Non-pigmented ciliary epithelial cell (primary cell): Measurements from ENCODE around the gene PUS3.
A peak's percentile ranks its signal among the peaks of the same experiment; 100 is the strongest.

Experiments
- DNase-seq: peaks from one replicate; pipeline ENCODE4 v3.0.0-alpha.2; 2010; ENCODE audit warnings: low read depth

PUS3 gene

DNA sequence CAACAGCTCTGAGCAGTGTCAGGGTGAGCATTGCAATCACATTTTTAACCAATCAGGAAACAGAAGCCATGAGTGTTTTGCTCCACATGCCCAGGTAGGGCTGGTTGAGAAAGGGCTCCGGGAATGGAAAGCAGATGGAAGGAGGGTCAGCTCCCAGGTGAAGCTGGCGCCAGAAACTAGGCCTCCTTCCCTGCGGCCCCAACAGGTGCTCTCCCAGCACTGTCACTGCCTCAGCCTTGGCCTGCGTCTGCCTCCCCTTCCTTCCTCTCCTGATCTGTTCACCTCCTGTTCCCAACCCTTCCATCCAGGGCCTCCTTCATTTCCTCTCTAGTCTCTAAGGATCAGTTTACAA lies 38.2 kb upstream of the PUS3 start:
- DNase-seq = no peak

DNA sequence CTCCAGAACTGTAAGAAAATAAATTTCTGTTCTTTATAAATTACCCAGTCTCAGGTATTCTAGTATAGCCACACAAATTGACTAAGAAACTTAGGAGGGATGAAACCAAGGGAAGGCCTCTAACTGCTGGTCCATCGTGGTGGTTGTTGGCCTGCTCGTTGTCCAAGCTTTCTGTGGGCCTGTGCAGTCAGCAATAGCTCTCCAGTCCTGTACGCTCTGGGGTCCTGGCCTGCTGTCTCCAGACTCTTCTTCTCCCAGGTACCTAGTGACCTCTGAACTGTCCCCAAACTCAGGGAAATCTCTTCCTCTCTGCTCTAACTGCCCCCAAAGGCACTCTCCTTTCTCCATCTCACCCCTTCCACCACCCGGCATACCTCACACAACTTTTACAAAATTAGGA lies 37.1 kb upstream of the PUS3 start:
- DNase-seq = no peak

DNA sequence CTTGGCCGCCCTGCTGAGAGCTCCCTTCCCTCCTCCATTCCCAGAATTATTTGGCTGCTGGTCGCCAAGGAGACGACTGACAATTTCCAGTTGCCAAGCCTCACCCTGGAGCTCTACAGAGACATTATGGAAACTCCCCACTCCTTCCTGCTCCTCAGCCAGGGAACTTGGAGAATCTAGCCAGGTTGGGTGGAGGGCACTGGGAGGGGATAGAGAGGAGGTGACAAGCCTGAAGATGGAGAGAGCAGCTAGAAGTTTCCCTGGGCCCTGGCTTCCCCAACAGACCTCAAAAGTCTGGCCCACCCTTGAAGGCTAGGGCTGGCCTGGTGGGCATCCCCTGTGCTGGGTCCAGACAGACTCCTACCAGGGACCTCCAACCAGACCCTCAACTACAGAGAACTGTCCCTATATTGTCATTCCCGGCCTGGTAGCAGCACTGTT lies 36.1 kb upstream of the PUS3 start:
- no peak for DNase-seq

DNA sequence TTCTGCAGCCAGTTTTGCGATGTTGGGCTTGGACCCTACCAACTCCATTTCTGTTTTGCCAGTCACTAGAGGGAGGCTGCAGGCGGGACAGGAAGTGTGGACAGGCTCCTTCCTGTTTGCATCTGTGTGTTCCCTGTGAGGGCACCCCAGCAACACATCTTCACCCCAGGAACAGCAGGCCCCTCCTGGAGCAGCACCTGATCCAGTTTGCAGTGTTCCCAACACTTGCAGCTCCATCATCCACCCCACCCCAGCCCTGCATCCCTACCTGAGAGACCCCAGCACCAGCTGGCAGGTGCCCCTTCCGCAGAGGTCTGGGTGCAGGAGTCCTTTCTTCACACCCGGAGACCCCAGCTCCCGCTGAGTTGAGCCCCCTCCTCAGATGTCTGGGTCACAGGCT lies 35.4 kb upstream of the PUS3 start:
- DNase-seq = no peak

DNA sequence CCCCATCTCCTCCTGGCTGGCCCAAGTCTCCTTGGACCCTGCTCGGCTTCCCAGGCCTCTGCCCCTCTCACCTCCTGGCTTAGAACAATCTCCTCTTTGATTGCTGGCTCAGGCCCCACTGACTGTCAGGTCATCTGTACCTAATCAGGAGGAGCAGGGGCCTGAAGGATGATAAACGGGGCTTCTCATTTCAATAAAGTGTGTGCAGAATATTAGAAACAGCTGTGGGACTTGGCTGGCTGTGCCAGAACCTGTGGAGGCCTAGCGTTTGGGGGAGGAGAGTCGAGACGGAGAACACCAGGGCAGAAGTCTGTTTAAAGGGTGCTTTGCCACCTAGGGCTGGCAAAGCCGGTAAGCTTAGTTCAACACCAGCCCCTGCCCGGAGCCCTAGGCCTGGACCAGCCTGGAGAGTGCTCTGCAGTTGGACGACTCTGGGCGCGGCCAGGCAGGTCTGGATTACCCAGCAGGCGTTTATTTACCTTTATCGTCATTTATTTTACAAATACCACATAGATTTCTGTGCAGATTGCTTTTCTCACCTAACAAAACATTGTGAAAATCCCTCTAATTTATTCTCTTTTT lies 32.7 kb upstream of the PUS3 start:
- DNase-seq = no peak

DNA sequence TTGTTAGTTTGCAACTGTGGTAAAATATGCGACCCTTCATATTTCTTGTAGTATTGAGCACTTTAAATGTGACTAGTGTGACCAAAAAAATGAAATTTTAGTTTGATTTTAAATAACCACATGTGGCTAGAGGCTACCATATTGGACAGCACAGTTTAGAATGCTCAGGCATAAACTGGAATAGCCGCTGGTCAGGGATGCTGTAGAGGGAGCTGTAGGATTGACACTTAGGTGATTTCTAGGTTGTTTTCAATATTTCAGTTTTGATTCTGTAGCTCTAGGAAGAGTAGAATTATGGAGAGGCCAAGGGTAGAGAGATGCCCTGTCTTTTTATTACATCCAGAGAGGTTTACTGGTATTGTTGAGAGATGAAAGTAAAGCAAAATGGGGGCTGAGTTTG lies 32.0 kb upstream of the PUS3 start:
- DNase-seq = no peak

DNA sequence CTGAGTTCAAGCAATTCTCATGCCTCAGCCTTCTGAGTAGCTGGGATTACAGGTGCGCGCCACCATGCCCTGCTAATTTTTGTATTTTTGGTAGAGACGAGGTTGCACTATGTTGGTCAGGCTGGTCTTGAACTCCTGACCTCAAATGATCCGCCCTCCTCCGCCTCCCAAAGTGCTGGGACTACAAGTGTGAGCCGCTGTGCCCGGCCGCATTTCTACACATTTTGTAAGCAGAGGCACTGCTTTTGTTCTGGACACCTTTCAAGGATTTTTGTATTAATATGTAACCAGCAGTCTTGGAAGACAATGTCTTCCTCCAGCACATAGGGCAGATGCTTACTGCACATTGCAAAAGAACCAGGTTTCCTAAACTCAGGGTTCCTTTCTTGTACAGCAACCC lies 31.5 kb upstream of the PUS3 start:
- DNase-seq = no peak

DNA sequence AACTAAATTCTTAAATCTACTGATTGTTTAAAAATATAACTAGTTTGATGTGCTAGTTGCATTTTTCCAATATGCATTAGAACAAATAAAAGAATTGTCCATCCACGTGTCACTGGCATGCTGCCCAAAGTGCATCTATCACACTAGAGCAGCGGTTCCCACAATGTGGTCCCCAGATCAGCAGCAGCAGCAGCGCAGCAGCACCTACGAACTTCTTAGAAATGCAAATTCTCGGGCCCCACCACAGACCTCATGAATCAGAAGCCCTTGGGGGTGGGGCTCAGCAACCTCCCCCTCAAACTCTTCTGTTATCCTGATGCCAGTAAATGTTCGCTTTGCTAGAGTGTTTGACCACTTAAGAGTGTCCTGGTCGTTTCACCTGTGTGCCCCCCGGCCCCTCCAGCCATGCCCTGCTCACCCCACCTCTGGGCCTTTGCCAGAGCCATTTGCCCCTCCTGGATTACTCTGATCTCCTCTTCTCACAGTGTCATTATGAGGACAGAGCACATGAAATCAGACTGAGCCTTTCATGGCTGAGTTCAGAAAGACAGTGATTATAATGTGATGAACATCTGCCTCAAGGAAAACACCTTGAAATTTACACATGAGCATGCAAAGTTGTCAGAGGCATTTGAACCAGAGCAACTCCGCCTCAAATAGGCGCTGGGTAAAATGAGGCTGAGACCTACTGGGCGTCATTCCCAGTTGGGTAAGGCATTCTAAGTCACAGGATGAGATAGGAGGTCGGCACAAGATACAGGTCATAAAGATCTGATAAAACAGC lies 30.2 kb upstream of the PUS3 start:
- DNase-seq = no peak

DNA sequence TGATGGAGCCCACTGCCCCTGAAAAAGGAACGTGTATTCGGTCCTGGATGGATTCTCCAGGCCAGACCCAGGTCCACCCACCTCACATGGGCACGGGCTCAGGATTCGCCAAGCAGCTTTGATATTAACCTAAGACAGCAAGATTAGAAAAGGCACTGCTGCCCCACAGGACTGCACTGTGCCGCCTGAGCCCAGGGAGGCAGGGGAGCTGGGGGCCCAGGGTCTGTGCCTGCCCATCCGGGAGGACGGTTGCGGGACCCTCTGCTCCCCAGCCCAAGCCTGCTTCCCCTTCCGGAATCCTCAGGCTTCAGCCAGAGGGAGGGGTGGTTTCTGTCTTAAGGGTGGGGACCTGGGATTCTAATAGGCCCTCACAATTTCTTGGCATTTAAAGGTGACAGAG lies 29.3 kb upstream of the PUS3 start:
- DNase-seq = no peak

DNA sequence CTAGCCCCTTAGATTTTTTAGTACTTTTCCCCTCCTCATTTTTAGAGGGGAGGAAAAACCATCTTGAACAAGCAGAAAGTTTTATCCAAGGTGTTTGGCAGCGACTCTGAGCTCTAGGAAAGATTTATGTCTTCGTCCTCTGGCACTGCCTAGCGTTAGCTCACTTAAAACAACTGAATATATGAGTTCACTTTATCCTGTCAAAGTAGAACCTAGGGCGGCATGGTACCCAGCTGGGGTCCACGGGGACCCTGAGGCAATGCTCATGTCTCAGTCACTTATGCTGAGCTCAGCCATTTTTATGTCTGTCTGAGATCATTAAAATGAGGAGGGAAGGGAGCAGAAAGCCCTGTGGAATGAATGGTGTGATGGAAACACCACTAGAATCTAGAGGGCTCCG lies 28.7 kb upstream of the PUS3 start:
- no peak for DNase-seq

DNA sequence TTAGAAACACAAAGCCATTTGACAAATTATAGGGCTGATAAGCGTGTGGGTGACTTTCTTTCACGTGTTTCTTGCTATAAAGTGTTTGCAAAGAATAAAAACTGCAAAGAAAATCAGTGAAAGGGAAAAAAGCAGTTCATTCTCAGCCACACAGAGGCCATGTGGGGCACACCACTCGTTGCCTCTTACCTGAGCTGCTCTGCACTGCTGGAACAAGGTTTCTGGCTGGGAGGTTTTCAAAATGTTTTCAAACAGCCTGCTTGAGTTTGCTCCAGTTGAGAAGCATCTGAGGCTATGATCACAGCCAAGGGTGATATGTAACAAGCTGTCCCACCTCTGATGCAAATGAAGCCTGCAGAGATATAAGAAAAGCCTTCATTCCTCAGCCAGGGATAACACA lies 28.1 kb upstream of the PUS3 start:
- DNase-seq = no peak

DNA sequence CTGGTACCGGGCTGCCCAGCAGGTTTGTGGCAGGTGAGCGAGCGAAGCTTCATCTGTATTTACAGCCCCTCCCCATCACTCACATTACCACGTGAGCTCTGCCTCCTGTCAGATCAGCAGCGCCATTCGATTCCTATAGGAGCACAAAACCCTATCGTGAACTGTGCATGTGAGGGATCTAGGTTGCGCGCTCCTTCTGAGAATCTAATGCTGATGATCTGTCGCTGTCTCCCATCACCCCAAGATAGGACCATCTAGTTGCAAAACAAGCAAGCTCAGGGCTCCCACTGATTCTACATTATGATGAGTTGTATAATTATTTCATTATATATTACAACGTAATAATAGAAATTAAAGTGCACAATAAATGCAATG lies 27.1 kb upstream of the PUS3 start:
- DNase-seq = no peak

DNA sequence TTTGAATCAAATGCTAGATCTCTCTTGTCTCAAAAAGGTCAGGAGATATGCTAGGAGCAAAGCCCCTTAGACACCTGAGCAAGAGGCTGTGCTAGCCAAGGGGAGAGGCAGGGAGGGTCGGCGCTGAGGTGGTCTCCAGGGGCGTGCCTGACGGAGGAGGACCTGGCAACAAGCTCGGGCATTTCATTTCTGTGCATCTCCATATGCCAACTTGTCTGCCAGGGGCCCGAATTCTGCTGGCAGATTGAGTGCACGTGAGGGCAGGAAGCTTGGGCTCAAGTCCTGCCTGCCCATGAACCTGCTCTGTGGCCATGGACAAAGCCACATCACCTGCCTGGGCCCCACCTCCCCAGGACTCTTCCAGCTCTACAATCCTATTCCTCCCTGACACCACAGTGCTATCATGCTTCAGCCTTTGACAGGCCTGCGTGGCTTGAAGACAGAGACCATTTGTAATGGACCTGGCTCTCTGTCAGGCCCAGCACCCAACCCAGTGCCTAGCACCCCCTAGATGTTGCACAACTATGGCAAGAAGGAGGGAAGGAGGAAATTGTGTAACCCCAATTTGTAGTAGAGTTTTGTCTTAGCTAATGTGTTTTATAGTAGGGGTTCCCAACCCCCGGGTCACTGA lies 26.6 kb upstream of the PUS3 start:
- no peak for DNase-seq

DNA sequence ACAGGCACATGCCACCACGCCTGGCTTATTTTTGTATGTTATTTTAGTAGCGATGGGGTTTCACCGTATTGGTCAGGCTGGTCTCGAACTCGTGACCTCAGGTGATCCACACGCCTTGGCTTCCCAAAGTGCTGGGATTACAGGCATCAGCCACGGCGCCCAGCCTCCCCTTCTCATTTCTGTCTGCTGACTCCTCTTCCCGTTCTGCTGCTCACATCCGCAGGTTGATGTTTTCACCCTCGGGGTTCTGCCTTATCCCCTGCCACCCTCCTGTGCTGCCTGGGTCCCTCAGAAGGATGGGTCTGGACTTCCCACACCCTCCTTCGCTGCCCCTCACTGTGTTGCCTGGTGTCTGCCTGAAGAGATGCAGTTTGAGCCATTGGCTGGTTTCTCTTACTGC lies 23.7 kb upstream of the PUS3 start:
- DNase-seq = no peak

DNA sequence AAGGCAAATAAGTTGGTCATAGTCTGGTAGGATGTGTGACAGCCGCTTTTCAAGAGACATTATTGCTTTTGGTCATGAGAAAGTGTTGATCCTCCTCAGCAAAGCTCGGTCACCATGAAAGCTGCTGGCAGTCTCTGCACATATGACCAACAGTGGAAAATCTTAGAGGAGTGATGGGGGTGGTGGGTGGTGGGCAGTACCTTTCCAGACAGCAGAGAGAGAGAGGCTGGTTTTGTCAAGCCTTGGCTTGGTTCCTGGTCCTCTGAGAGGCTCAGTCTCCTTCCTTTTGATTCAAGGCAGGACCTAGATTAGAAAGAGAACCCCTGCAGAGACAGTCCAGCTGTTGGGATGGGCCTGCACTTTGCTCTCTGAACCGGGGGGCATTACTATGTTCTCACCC lies 22.8 kb upstream of the PUS3 start:
- no peak for DNase-seq

DNA sequence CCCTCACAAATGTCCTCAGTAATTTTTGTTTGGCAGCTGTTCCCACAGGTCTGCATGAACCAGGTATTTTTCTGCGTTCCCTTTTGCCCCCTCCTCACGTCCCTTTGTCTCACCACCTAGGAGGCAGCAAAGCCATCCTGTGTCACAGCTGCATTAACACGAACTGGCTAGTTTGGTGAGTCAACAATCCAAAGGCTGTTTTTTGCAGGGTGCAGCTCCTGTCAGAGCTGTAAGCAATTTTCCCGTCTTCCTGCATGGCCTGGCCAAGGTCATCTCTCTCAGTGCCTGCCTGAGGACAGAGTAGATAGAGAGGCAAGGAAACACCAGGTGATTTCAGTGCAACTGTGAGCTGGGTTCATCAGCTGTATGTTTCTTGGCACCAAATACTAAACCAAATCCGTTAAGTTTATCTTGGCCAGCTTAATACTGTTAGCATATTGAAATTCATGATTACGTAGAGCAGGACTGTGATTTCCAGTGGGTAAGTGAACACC lies 22.3 kb upstream of the PUS3 start:
- DNase-seq = no peak

DNA sequence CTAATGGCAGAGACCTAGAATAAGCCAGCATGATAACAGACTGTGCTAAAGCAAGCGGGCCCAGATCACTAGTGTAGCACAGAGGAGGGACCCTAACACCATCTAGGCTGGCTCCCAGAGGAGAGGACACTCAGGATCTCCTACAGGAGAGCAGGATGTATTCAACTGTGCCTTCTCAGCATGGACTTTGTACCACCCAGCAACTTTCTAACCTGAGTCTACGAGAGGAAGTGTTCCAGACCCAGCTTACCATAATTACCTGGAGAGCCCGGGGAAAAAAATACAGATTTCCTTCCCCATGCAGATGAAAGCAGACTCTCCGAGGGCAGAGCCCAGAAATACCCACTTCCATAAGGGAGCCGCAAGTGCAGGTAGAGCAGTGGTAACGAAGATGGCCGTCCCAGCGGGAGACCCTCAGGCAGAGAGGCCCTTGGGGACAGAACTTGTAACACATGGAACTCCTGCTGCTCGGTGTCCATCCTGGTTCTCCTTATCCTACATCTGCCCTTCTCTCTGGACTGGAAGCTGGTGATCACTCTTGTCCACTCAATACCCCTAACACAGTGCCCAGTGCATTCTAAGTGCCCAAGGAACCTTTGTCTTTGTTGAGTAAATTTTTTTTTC lies 21.5 kb upstream of the PUS3 start:
- DNase-seq = no peak

DNA sequence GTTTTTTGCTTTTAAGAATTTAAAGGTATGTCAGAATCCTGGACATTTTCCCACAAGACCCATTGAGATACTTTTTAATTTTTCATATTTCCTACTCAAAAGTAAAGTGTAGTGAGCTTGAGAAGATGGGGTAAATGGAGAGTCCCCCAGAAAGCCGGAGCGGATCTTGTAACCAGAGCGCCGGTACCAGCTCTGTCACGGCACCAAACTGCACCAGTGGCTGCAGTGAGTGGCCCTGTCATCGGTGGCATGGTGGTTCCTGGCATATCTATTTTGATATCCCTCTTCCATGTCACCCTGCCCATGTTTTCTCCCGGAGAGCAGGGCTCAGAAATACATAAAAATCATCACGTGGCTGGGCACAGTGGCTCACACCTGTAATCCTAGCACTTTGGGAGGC lies 20.6 kb upstream of the PUS3 start:
- no peak for DNase-seq

DNA sequence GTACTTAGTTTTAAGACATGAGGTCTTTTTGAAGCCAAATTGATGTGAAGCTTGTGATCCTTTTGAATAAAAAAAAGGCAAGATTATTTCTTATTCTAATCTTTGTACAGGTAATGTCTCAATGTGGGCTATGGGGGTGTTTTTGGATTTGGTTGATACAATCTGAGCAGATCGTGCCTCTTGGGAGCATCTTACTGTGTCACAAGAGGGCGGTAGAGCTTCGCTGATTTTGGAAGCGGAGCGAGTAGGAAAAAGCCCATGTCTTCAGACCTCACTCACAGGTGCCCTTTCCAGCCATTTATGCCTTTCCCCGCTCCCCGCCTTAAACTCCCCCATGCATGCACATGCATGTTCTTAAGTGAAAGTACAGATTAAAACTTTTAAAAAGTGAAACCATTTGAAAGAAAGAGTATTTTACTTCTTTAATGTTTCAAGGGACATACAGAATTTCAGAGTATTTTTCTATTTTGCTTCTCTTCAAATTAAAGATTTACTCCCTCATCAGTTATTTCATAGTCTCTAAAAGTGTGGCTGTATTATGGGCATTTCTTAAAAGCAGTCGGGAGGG lies 20.1 kb upstream of the PUS3 start:
- DNase-seq = peak; percentile 32

DNA sequence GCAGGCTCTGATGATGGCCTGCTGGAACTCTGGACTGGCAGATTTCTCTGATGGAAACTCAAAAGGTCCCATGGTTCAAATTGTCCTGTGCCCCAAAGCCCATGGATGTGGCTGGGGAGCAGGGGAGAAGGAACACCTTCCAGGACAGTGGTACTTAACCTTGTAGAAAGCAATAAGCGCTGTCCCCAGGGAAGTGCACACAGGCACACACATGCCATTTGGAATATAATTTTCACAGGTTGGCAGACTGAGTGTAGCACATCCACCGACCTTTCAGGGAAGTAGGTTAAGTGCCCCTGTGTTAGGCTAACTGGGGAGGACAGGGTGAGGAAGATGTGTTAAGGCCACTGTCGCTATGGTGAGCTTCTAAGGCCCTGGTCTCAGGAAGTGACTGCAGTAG lies 19.1 kb upstream of the PUS3 start:
- DNase-seq = no peak

DNA sequence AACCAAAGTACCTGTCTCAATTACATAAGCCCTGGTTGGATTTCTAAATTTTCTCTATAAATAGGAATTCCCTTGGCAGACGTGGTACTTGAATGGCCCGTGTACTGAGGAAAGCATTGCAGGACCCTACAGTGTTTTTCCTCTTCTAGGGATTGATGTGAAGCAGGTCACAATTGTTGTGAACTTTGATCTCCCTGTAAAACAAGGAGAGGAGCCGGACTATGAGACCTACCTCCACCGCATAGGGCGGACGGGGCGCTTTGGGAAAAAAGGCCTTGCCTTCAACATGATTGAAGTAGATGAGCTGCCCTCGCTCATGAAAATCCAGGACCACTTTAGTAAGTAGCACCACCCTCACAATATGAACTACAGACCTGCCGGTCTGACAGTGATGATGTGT lies 18.0 kb upstream of the PUS3 start:
- DNase-seq = no peak

DNA sequence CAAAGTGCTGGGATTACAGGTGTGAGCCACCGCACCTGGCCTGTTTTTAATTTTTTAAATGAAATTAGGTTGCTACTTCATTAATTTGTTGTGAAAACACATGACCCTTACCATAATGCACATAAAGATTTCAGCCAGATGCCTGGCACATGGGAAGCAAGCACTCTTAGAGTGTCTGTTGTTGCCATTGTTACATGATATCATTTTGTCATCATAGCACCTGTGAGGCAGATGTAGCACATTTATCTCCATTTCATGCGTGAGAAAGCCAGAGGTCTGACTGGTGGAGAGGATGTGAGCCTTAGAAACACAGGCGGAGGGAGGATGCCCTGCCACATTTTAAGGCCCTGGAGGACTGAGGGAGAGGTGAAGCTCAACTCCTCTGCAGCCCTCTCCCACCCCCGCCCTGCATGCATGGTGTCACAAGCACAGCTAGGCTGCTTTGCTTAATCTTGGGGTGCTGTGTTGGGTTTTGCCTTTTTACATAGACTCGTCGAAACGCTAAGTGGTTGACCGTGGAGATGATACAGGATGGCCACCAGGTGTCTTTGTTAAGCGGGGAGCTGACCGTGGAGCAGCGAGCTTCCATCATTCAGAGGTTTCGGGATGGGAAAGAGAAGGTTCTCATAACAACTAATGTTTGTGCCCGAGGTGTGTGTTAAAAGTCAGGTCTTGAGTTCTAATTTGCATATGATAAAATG lies 15.3 kb upstream of the PUS3 start:
- DNase-seq = no peak
